Astrocyte (in vitro differentiated cells and primary cell): ENCODE data around the gene KCNJ13. TPM values are rescaled to one million over a fixed set of nuclear protein-coding genes. Genes with fewer than 3 reads are reported as not detected.
A peak's percentile ranks its signal among the peaks of the same experiment; 100 is the strongest.

Experiments
- DNase-seq: peaks from one replicate; pipeline ENCODE4 v3.0.0-alpha.2; 2010; ENCODE audit warnings: low read depth
- FAIRE-seq: peaks from 2 replicates; lab custom pipeline; 2011; peaks lifted over from hg19 to GRCh38; lab: Jason Lieb, UNC
- H2AFZ ChIP-seq: 2 replicates; pipeline ENCODE4 v1.6.0; 2012; ENCODE audit warnings: low read depth, low read length, inconsistent platforms
- H3K27ac ChIP-seq: 2 replicates; pipeline ENCODE4 v1.5.1; 2011; ENCODE audit warnings: low read depth, low read length, inconsistent platforms
- H3K27me3 ChIP-seq: 2 replicates; pipeline ENCODE4 v1.6.0; 2011; ENCODE audit warnings: low read length, inconsistent platforms; ENCODE audit not compliant: insufficient read depth
- H3K36me3 ChIP-seq: 2 replicates; pipeline ENCODE4 v1.5.1; 2011; ENCODE audit warnings: low read length, inconsistent platforms; ENCODE audit not compliant: insufficient read depth
- H3K4me1 ChIP-seq: 2 replicates; pipeline ENCODE4 v1.5.1; 2011; ENCODE audit warnings: low read length, inconsistent platforms; ENCODE audit not compliant: insufficient read depth
- H3K4me2 ChIP-seq: 2 replicates; pipeline ENCODE4 v1.6.0; 2012; ENCODE audit warnings: low read length, inconsistent platforms
- H3K4me3 ChIP-seq: 2 replicates; pipeline ENCODE4 v1.5.1; 2011; ENCODE audit warnings: low read depth, mild to moderate bottlenecking, low read length, inconsistent platforms; ENCODE audit not compliant: insufficient read depth
- H3K79me2 ChIP-seq: 2 replicates; pipeline ENCODE4 v1.6.0; 2012; ENCODE audit warnings: mild to moderate bottlenecking, low read length, inconsistent platforms; ENCODE audit not compliant: insufficient read depth
- H3K9ac ChIP-seq: 2 replicates; pipeline ENCODE4 v1.6.0; 2012; ENCODE audit warnings: mild to moderate bottlenecking, low read length, inconsistent platforms
- H3K9me3 ChIP-seq: 2 replicates; pipeline ENCODE4 v1.5.1; 2012; ENCODE audit warnings: low read depth, mild to moderate bottlenecking, low read length, inconsistent platforms; ENCODE audit not compliant: insufficient read depth
- H4K20me1 ChIP-seq: 2 replicates; pipeline ENCODE4 v1.6.0; 2012; ENCODE audit warnings: low read length, inconsistent platforms; ENCODE audit not compliant: insufficient read depth
- H3K27ac Mint-ChIP-seq: one replicate; pipeline ENCODE4 v1.8.0; 2021; ENCODE audit warnings: mild to moderate bottlenecking, mixed read lengths; ENCODE audit not compliant: unreplicated experiment
- H3K27me3 Mint-ChIP-seq: one replicate; pipeline ENCODE4 v1.8.0; 2021; ENCODE audit warnings: low read depth, mixed read lengths; ENCODE audit not compliant: unreplicated experiment
- H3K36me3 Mint-ChIP-seq: one replicate; pipeline ENCODE4 v1.8.0; 2021; ENCODE audit warnings: low read depth, mixed read lengths; ENCODE audit not compliant: unreplicated experiment
- H3K4me1 Mint-ChIP-seq: one replicate; pipeline ENCODE4 v1.8.0; 2021; ENCODE audit warnings: low read depth, mixed read lengths; ENCODE audit not compliant: unreplicated experiment
- H3K4me3 Mint-ChIP-seq: one replicate; pipeline ENCODE4 v1.8.0; 2021; ENCODE audit warnings: mild to moderate bottlenecking, moderate library complexity, mixed read lengths; ENCODE audit not compliant: unreplicated experiment
- H3K9me3 Mint-ChIP-seq: one replicate; pipeline ENCODE4 v1.8.0; 2021; ENCODE audit warnings: mild to moderate bottlenecking, mixed read lengths; ENCODE audit not compliant: unreplicated experiment
- EZH2 ChIP-seq: IDR thresholded peaks from 2 replicates; pipeline ENCODE4 v1.6.1; 2012; ENCODE audit warnings: mild to moderate bottlenecking, low read length, inconsistent platforms; ENCODE audit not compliant: insufficient read depth
- total RNA-seq: library from RNA; stranded (reverse); gene quantifications from 2 replicates; pipeline ENCODE4 v1.2.1, GENCODE V29; 2021
- TF ChIP-seq, protein P1 (sequence below): IDR thresholded peaks from 2 replicates; pipeline ENCODE4 v1.5.1; 2011; ENCODE audit warnings: low read depth, mild to moderate bottlenecking, inconsistent platforms, low read length, moderate library complexity; ENCODE audit not compliant: insufficient read depth

KCNJ13 gene
- total RNA-seq, 1 donor from 2014 or later, result not detected

DNA sequence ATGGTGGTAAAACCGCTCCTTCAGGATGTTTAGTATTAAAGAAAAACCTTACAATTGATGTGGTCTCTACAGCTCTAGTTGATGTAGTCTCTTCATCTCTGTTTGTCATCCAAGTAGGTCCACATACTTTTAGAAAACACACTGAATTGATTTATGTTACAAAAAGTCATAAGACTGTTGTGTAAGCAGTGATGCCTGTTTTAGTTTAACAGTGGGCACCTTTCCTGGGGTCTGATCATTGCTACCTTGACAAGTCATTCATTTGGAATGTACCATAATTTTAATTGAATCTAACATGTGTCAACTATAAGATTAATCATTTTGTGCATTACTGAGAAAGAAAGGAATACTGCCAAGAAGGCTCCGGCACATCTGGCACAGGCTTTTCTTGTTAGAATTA, 44.9 kb downstream of the KCNJ13 start:
- H3K27me3 ChIP-seq, result no peaks in the 10 kb centered on the region
- FAIRE-seq (no peak), DNase-seq (peak; percentile 48)
- no peak overlapping the region for H3K27ac ChIP-seq
- H3K9me3 ChIP-seq, result no peaks in the 10 kb centered on the region
- peaks cover 8% of the 10 kb centered on the region for H3K36me3 ChIP-seq
- no peaks in the 10 kb centered on the region for H3K27me3 Mint-ChIP-seq
- TF ChIP-seq, protein P1, sequence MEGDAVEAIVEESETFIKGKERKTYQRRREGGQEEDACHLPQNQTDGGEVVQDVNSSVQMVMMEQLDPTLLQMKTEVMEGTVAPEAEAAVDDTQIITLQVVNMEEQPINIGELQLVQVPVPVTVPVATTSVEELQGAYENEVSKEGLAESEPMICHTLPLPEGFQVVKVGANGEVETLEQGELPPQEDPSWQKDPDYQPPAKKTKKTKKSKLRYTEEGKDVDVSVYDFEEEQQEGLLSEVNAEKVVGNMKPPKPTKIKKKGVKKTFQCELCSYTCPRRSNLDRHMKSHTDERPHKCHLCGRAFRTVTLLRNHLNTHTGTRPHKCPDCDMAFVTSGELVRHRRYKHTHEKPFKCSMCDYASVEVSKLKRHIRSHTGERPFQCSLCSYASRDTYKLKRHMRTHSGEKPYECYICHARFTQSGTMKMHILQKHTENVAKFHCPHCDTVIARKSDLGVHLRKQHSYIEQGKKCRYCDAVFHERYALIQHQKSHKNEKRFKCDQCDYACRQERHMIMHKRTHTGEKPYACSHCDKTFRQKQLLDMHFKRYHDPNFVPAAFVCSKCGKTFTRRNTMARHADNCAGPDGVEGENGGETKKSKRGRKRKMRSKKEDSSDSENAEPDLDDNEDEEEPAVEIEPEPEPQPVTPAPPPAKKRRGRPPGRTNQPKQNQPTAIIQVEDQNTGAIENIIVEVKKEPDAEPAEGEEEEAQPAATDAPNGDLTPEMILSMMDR, result no peak
- TF ChIP-seq EZH2, result no peak
- H4K20me1 ChIP-seq, result peaks cover 47% of the 10 kb centered on the region
- no peak overlapping the region for H3K4me3 Mint-ChIP-seq
- peaks cover 61% of the 10 kb centered on the region for H3K79me2 ChIP-seq
- no peak overlapping the region for H3K27ac Mint-ChIP-seq
- no peak overlapping the region for H3K9ac ChIP-seq
- H2AFZ ChIP-seq, result no peak overlapping the region
- peaks cover 6% of the 10 kb centered on the region for H3K36me3 Mint-ChIP-seq
- H3K4me3 ChIP-seq, result no peak overlapping the region
- H3K4me1 Mint-ChIP-seq, result peaks cover 3% of the 10 kb centered on the region
- H3K4me2 ChIP-seq, result no peak overlapping the region
- H3K9me3 Mint-ChIP-seq, result no peaks in the 10 kb centered on the region
- H3K4me1 ChIP-seq, result no peaks in the 10 kb centered on the region

GRCh38 chr2:232728785-232729184, 47.6 kb downstream of the KCNJ13 start:
- Mint-ChIP-seq H3K4me3 (no peak overlapping the region), H3K9me3 (no peaks in the 10 kb centered on the region), H3K4me1 (peaks cover 3% of the 10 kb centered on the region), H3K36me3 (peaks cover 6% of the 10 kb centered on the region), H3K27ac (no peak overlapping the region), H3K27me3 (no peaks in the 10 kb centered on the region)
- no peak overlapping the region for H3K9ac ChIP-seq
- H3K36me3 ChIP-seq, result peaks cover 12% of the 10 kb centered on the region
- no peak overlapping the region for H3K4me3 ChIP-seq
- peaks cover 59% of the 10 kb centered on the region for H4K20me1 ChIP-seq
- no peaks in the 10 kb centered on the region for H3K4me1 ChIP-seq
- H3K79me2 ChIP-seq, result peaks cover 76% of the 10 kb centered on the region
- no peak for DNase-seq
- no peaks in the 10 kb centered on the region for H3K27me3 ChIP-seq
- no peak overlapping the region for H3K4me2 ChIP-seq
- no peak for FAIRE-seq
- TF ChIP-seq, protein P1, result no peak
- no peak for TF ChIP-seq EZH2
- H3K9me3 ChIP-seq, result no peaks in the 10 kb centered on the region
- H3K27ac ChIP-seq, result no peak overlapping the region
- no peak overlapping the region for H2AFZ ChIP-seq

GRCh38 chr2:232723027-232723426, 53.3 kb downstream of the KCNJ13 start:
- Histone ChIP-seq H3K9me3 (no peaks in the 10 kb centered on the region), H3K79me2 (peaks cover 86% of the 10 kb centered on the region), H2AFZ (no peak overlapping the region), H3K4me3 (no peak overlapping the region), H3K4me2 (no peak overlapping the region), H4K20me1 (peaks cover 74% of the 10 kb centered on the region), H3K27me3 (no peaks in the 10 kb centered on the region), H3K9ac (no peak overlapping the region), H3K27ac (no peak overlapping the region), H3K4me1 (no peaks in the 10 kb centered on the region), H3K36me3 (peaks cover 7% of the 10 kb centered on the region)
- H3K4me1 Mint-ChIP-seq, result peaks cover 9% of the 10 kb centered on the region
- no peak overlapping the region for H3K27ac Mint-ChIP-seq
- no peaks in the 10 kb centered on the region for H3K27me3 Mint-ChIP-seq
- H3K36me3 Mint-ChIP-seq, result peaks cover 2% of the 10 kb centered on the region
- TF ChIP-seq EZH2, result no peak
- TF ChIP-seq, protein P1, result no peak
- H3K9me3 Mint-ChIP-seq, result no peaks in the 10 kb centered on the region
- DNase-seq (no peak), FAIRE-seq (no peak)
- no peak overlapping the region for H3K4me3 Mint-ChIP-seq
